ENCODE results near the gene NME7.

DNA sequence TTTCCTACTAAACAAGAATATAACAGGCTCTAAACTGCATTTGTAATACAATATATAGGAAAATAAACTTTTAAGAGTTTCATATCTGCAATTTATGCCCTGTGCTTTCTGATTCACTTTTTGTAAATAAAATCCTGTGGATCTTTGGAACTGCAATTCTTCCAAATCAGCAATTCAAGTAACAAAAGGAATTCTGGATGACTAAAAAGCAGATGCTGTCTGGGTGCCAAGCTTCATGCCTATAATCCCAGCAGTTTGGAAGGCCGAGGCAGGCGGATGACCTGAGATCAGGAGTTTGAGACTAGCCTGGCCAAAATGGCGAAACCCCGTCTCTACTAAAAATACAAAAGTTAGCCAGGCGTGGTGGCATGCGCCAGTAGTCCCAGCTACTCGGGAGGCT lies 6.3 kb downstream of the NME7 start:
- no peak for TF ChIP-seq POLR2AphosphoS5 (IDR thresholded peaks at IDR 0.05; ENCODE audit: borderline replicate concordance, low read depth, low read length)
- TF ChIP-seq EZH2 (IDR thresholded peaks at IDR 0.05), result no peak
